ENCODE measurements around the gene WDR55. TPM values are rescaled to one million over a fixed set of nuclear protein-coding genes. Genes with fewer than 3 reads are reported as not detected.
"Not testable (repeated sequence)": the region's sequence is repeated elsewhere in the genome, so short reads cannot be mapped to it uniquely, and the experiment has no call there.

The WDR55 gene
- total RNA-seq, 2 experiments from 2014 or later, result 23.9 to 34.2 TPM

DNA sequence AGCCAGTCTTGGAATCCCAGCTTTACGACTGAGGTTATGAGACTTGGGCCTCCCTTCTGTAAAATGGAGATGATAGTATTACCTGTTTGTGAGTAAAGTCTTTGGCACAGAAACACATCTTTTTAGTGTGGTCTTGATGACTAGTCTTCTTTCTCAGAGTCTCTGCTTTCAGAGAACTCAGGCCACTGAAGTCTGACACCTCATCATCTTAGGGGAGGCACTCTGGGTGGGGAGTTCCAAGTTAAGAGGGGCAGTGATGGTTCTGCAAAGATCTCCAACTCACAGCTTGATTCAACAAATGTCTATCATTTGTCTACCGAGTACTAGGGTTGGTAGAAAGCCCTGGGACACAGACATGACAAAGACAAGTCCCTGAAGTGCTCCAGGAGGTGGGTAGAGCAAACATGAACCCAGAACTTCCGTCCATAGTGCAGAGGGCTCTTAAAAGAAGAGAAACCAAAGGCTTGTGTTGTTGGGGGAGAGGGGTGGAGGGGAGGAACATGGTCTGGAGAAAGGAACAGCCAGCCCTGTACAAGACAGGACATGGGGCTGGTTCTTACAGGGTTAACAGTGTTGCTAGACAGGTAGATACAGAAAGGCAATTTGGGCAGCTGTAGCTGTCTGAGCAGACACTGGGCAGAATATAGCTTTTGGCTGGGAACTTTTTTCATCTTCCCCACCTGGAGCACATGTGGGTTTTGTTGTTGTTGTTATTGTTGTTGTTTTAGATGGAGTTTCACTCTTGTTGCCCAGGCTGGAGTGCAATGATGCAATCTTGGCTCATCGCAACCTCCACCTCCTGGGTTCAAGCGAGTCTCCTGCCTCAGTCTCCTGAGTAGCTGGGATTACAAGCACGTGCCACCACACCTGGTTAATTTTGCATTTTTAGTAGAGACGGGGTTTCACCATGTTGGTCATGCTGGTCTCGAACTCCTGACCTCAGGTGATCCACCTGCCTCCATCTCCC is 29.1 kb upstream of the WDR55 start:
- DNase-seq (ENCODE audit: low spot score), result no peak
- H3K4me1 ChIP-seq (ENCODE audit: insufficient read depth, low read length, poor library complexity, severe bottlenecking), result peaks cover 11% of the 10 kb centered on the region
- ChIA-PET CTCF (ENCODE audit: unreplicated experiment) (no interaction called here), POLR2A (interaction anchor here (1.1 kb wide), 2 partner anchors 9 to 11 kb away, joined by 3 to 4 read pairs; partner anchors contain the start of gene NDUFA2)
- H2AFZ ChIP-seq (ENCODE audit: low read length), result no peak overlapping the region; the same call in 1 of the 2 replicates
- intact Hi-C loops (cut with micrococcal nuclease; ENCODE audit: unreplicated experiment), result loop anchor here (5.0 to 10.0 kb wide), 2 partner anchors 263 to 391 kb away; no protein-coding TSS in a partner anchor
- H4K20me1 ChIP-seq (ENCODE audit: insufficient read depth, low read length), result no peaks in the 10 kb centered on the region
- peaks cover 5% of the 10 kb centered on the region; the same call in 1 of the 2 replicates for H3K79me2 ChIP-seq (ENCODE audit: insufficient read depth, low read depth, low read length)
- no peak overlapping the region for H3K4me2 ChIP-seq (ENCODE audit: low read length)
- H3K9me3 ChIP-seq (ENCODE audit: low read length), result no peaks in the 10 kb centered on the region
- peaks cover 1% of the 10 kb centered on the region; the same call in 1 of the 2 replicates for H3K36me3 ChIP-seq (ENCODE audit: insufficient read depth, low read length)
- no peak overlapping the region for H3K4me3 ChIP-seq (ENCODE audit: low read depth, low read length, poor library complexity, severe bottlenecking)
- no peak overlapping the region for H3K27ac ChIP-seq (ENCODE audit: low read depth, low read length, poor library complexity, severe bottlenecking)
- H3K9me2 ChIP-seq (ENCODE audit: insufficient read depth, low read length), result no peaks in the 10 kb centered on the region
- TF ChIP-seq, protein P1, sequence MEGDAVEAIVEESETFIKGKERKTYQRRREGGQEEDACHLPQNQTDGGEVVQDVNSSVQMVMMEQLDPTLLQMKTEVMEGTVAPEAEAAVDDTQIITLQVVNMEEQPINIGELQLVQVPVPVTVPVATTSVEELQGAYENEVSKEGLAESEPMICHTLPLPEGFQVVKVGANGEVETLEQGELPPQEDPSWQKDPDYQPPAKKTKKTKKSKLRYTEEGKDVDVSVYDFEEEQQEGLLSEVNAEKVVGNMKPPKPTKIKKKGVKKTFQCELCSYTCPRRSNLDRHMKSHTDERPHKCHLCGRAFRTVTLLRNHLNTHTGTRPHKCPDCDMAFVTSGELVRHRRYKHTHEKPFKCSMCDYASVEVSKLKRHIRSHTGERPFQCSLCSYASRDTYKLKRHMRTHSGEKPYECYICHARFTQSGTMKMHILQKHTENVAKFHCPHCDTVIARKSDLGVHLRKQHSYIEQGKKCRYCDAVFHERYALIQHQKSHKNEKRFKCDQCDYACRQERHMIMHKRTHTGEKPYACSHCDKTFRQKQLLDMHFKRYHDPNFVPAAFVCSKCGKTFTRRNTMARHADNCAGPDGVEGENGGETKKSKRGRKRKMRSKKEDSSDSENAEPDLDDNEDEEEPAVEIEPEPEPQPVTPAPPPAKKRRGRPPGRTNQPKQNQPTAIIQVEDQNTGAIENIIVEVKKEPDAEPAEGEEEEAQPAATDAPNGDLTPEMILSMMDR (conservative IDR thresholded peaks at IDR 0.05; ENCODE audit: low read length), result no peak
- TF ChIP-seq EZH2phosphoT487 (IDR thresholded peaks at IDR 0.05; ENCODE audit: borderline replicate concordance, low read depth, low read length), result no peak
- no TSS peak for BruUV-seq (replicated peaks)

DNA sequence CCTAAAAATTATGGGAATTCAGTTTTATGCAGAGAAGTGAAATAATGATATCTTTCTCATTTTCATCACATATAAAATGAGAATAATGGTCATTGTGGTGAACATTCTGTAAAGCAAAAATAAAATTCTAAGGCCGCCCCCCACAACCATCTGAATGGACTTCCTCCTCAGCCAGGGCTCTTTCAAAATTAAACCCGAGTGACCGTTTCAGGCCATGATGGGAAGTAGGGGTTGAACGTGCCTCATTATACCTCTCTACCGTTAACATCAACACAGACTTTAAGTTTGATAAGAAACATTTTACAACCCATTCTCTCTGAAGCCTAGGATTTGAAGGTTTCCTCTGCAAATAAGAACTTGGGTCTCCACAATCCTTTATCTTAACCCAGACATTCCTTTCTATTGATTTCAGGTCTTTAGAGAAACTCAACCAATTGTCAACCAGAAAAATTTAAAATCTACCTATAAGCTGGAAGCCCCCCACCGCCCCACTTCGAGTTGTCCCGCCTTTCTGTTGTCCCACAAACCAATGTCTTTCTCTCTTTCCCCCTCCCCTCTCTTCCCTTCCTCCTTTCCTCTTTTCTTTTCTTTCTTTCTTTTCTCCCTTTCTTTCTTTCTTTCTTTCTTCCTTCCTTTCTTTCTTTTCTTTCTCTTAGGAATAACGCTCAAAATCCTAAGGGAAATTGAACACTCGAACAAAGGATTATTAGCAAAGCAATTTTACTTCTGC is 27.2 kb upstream of the WDR55 start:
- no TSS peak for BruUV-seq (replicated peaks)
- ChIA-PET POLR2A (interaction anchor here (0.6 kb wide), 1 partner anchor 672 kb away, joined by 3 read pairs; no protein-coding TSS in a partner anchor), CTCF (ENCODE audit: unreplicated experiment) (no interaction called here)
- intact Hi-C loops (cut with micrococcal nuclease; ENCODE audit: unreplicated experiment), result loop anchor here (2.0 to 10.0 kb wide), 4 partner anchors 73 to 393 kb away; partner anchors contain the start of genes APBB3, SLC35A4 and SRA1
- no peaks in the 10 kb centered on the region for H3K9me2 ChIP-seq (ENCODE audit: insufficient read depth, low read length)
- no peaks in the 10 kb centered on the region for H4K20me1 ChIP-seq (ENCODE audit: insufficient read depth, low read length)
- H3K4me1 ChIP-seq (ENCODE audit: insufficient read depth, low read length, poor library complexity, severe bottlenecking), result peaks cover 11% of the 10 kb centered on the region
- no peak overlapping the region for H2AFZ ChIP-seq (ENCODE audit: low read length)
- peaks cover 5% of the 10 kb centered on the region; the same call in 1 of the 2 replicates for H3K79me2 ChIP-seq (ENCODE audit: insufficient read depth, low read depth, low read length)
- H3K4me3 ChIP-seq (ENCODE audit: low read depth, low read length, poor library complexity, severe bottlenecking), result no peak overlapping the region
- DNase-seq (ENCODE audit: low spot score), result no peak
- H3K4me2 ChIP-seq (ENCODE audit: low read length), result no peak overlapping the region
- no peak overlapping the region for H3K27ac ChIP-seq (ENCODE audit: low read depth, low read length, poor library complexity, severe bottlenecking)
- H3K9me3 ChIP-seq (ENCODE audit: low read length), result no peaks in the 10 kb centered on the region
- H3K36me3 ChIP-seq (ENCODE audit: insufficient read depth, low read length), result peaks cover 12% of the 10 kb centered on the region; the same call in 1 of the 2 replicates
- TF ChIP-seq EZH2phosphoT487 (IDR thresholded peaks at IDR 0.05; ENCODE audit: borderline replicate concordance, low read depth, low read length), result no peak
- TF ChIP-seq, protein P1 (conservative IDR thresholded peaks at IDR 0.05; ENCODE audit: low read length), result no peak

DNA sequence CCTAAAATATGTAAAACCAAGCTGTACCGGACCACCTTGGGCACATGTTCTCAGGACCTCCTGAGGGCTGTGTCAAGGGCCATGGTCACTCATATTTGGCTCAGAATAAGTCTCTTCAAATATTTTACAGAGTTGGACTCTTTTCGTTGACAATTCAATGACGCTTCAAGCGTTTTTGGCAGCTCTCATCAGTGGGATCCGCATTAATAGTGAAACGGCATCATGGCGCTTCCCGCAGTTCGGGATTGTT is 25.9 kb upstream of the WDR55 start:
- H3K79me2 ChIP-seq (ENCODE audit: insufficient read depth, low read depth, low read length); H3K9me3 ChIP-seq (ENCODE audit: low read length); BruUV-seq (replicated peaks); H3K27ac ChIP-seq (ENCODE audit: low read depth, low read length, poor library complexity, severe bottlenecking); DNase-seq (ENCODE audit: low spot score); H4K20me1 ChIP-seq (ENCODE audit: insufficient read depth, low read length); H3K9me2 ChIP-seq (ENCODE audit: insufficient read depth, low read length): not testable (repeated sequence)
- peak overlapping the region; percentile 54 for H3K4me2 ChIP-seq (ENCODE audit: low read length)
- intact Hi-C loops (cut with micrococcal nuclease; ENCODE audit: unreplicated experiment), result loop anchor here (1.0 to 10.0 kb wide), 5 partner anchors 74 to 394 kb away; partner anchors contain the start of genes ANKHD1, APBB3, SLC35A4 and SRA1
- peaks cover 23% of the 10 kb centered on the region; the same call in 1 of the 2 replicates for H3K36me3 ChIP-seq (ENCODE audit: insufficient read depth, low read length)
- peaks cover 11% of the 10 kb centered on the region for H3K4me1 ChIP-seq (ENCODE audit: insufficient read depth, low read length, poor library complexity, severe bottlenecking)
- POLR2A ChIA-PET, result interaction anchor here (0.6 to 1.9 kb wide), 4 partner anchors 8 to 286 kb away, joined by 3 to 9 read pairs (median 6); partner anchors contain the start of genes IK, NDUFA2 and ZMAT2
- peak overlapping the region; percentile 76 for H3K4me3 ChIP-seq (ENCODE audit: low read depth, low read length, poor library complexity, severe bottlenecking)
- CTCF ChIA-PET (ENCODE audit: unreplicated experiment), result interaction anchor here (1.3 kb wide), 1 partner anchor 9 kb away, joined by 3 read pairs; the partner anchor contains the start of genes IK and NDUFA2
- peak overlapping the region; percentile 98 for H2AFZ ChIP-seq (ENCODE audit: low read length)
